NB4 (cell line): ENCODE measurements around the gene EVC2.

Source experiments
- POLR2A ChIP-seq: IDR thresholded peaks from 2 replicates; pipeline ENCODE4 v1.6.1; 2011; ENCODE audit warnings: mild to moderate bottlenecking; ENCODE audit not compliant: insufficient read length; ENCODE audit errors: extremely low read depth
- TF ChIP-seq, protein P1 (sequence below): IDR thresholded peaks from one replicate; pipeline ENCODE4 v1.5.1; 2012; ENCODE audit warnings: low read depth, low read length

GRCh38 chr4:5638316-5638715 lies 70.0 kb downstream of the EVC2 start:
- TF ChIP-seq, protein P1, sequence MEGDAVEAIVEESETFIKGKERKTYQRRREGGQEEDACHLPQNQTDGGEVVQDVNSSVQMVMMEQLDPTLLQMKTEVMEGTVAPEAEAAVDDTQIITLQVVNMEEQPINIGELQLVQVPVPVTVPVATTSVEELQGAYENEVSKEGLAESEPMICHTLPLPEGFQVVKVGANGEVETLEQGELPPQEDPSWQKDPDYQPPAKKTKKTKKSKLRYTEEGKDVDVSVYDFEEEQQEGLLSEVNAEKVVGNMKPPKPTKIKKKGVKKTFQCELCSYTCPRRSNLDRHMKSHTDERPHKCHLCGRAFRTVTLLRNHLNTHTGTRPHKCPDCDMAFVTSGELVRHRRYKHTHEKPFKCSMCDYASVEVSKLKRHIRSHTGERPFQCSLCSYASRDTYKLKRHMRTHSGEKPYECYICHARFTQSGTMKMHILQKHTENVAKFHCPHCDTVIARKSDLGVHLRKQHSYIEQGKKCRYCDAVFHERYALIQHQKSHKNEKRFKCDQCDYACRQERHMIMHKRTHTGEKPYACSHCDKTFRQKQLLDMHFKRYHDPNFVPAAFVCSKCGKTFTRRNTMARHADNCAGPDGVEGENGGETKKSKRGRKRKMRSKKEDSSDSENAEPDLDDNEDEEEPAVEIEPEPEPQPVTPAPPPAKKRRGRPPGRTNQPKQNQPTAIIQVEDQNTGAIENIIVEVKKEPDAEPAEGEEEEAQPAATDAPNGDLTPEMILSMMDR = no peak
- no peak for TF ChIP-seq POLR2A
